ENCODE data around the gene TMEFF1.

Gene TMEFF1

DNA sequence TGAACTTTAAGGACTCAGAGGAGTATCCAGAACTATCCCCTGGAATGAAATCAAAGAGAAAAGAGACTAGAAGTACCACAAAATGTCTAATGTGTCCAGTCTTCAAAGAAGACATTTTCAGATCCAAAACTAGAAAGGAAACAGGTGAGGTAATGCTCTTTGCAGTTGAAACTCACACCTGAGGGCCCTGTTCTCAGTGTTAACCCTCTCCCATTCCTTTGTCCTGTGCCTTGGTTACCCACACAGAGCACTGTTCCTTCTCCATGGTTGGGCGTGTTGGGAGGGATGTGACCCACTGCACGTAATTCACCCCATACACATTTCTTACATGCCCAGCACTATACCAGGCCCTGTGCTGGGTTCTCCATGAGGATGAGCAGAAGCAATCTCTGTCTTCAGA lies 24.7 kb upstream of the TMEFF1 start:
- DNase-seq = no peak

DNA sequence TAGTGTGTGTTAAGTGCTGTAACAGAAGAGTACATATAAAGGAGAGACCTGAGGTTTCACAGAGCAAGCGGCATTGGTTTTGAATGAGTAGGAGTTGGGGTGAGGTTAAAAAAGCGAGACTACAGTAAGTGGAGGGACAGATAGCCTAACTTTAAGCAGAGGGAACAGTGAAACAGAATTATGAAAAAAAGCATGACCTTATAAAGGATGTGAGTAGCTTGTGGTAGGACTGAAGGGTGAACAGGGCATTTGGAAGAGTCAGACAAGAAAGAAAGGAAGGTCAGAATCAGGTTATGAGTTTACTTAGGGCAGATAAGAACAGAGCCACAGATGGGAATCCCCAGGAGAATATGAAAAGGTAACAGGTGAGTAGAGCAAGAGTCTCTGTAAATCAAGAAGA lies 23.5 kb upstream of the TMEFF1 start:
- DNase-seq = no peak

DNA sequence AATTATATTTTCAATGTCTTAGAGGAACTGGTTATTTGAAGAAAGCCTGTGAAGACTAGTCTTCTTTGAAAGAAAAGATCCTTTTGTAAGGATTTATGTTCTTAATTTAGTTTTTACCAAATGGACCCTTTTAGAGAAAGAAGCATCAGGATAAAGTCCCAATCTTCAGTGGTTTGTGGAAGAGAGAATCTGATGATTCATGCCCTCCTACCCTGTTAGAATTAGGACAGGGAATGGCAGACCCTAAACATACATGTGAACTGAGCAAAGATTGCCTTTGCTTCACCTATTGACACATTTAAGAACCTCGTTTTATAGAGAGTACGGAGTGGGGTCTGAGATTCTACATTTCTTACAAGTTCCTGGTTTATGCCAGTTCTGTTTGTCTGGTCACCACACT lies 20.1 kb upstream of the TMEFF1 start:
- DNase-seq = no peak

DNA sequence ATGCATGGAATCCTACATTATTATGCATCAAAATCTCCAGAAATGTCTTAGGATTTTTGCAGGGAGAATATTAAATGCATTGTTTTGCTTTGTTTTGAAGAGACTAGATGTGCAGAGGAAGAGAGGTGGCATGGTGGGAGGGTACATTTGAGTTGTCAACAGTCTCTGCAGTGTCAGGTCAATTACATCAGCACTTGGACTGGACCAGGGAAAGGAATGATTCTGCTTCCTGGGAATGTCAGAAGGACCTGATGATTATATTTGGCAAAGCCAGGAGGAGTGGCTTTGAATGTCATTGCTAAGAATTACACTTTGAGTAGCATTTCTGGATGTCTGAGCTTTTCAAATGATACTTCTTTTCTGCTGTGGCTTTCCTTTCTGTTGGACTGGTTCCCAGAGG lies 17.5 kb upstream of the TMEFF1 start:
- no peak for DNase-seq

DNA sequence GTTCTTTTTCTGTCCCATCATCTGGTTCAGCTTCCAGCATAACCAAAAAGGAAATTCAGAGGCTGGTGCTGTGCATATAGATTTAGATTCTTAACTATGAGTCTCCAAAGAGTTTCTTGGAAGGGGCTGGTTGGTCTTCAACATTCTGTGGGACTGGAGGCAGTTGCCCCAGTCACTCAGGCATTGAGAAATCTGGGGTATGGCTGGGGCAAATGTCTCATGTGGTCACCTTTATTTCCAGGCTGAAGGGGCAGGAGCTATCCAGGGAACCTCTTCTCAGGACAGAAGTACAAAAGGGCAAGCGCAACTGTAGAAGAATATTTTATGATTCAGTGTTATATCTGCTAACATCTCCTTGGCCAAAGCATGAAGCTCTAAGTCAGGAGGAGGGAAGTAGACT lies 15.4 kb upstream of the TMEFF1 start:
- DNase-seq = no peak

DNA sequence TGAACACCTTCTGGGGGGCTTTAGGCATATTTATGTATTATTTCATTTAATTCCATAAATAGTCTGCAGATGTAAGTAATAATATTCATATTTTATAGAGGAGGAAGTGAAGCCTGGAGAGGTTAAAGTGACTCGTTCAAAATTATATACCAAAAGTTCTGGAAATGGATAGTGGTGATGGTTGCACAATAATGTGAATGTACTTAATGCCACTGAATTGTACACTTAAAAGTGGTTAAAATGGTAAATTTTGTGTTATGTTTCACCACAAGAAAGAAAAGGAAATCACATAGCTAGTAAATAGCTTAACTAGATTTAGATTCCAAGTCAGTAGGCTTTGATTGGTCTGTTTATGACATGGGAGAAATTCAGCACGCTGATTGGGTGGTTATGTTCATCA lies 13.0 kb upstream of the TMEFF1 start:
- DNase-seq = no peak

DNA sequence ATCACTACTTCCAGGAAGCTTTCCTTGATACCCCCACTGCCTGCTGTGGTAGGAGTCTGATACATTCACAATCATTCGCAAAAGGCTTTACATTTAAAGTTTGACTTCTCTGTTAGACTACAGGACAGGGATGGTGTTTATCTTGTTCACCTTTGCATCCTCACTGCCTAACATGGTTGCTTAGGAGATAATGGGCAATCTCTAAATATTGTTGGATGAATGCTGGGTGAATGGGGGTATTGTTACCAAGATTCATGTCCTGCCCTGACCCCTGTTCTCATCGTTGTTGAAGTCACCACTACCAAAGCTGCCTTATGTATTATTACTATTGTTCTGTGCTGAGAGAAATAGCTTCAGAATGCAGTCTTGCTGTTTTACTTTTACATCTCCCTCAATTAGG lies 7.7 kb upstream of the TMEFF1 start:
- DNase-seq = no peak

DNA sequence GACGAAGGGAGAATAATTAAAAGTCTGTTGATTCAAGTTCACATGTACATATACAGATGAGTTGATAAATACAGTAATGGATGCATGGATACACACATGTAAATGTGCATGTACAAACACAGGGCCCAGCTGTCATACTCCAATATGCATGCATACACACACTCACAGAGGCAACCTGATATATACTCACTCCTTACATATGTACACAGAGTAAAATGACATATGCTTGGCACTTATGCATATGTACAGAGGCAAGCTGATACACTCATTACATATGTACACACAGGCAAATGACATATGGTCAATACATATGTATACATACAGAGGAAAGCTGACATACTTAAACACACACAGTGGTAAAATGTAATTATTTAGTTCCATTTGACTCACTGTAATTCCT lies 7.2 kb upstream of the TMEFF1 start:
- DNase-seq = no peak

DNA sequence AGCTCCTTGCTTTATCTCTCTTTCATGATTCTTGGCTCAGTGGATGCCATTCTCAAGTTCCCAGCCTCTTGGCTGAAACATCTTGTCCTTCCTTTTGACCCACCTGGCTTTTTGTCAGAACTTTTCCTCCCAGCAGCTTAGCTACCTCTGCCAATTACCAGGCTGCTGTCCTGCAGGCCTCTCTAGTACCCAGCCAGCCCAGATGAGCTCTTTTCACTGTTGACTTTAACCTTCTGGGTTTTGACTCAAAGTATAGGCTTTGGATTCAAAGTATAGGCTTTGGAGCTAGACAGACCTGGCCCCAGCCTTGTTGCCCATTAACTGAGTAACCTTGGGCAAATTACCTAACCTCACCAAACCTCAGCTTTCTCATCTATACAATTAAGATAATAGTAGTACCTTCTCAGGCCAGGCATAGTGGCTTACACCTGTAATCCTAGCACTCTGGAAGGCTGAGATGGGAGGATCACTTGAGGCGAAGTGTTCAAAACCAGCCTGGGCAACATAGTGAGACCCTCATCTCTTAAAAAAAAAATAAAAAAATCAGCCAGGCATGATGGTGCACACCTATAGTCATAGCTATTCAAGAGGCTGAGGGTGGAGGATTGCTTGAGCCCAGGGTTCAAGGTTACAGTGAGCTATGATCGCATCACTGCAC lies 6.6 kb upstream of the TMEFF1 start:
- no peak for DNase-seq

DNA sequence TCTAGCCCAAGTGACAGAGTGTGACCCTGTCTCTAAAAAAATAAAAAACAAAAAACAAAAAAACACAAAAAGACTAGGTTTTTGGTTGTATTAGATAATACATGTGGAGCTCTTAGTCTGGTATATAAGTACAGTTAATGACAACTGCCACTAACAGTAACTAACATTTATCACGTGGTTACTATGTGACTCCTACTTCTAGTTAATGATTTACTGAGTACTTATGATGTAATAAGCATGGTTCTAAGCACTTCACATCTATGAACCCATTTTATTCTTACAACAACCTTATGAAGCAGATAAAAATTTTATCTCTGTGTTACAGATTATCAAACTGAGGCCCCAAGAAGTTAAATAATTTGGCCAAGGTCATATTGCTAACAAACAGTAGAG lies 6.1 kb upstream of the TMEFF1 start:
- no peak for DNase-seq

DNA sequence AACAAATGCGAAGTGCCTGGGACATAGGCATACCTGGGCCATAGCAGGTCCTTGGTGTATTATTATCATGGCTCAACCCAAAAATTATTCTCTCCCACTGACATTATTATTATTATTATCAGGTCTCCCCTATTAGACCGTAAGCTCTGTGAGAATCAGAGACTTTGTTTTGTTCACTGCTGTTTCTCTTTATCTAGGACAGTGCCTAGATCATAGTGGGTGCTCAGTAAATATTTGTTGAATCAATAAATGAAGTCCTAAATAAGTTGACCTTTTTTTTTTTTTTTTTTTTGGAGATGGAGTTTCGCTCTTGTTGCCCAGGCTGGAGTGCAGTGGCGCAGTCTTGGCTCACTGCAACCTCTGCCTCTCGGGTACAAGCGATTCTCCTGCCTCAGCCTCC lies 4.9 kb upstream of the TMEFF1 start:
- no peak for DNase-seq

DNA sequence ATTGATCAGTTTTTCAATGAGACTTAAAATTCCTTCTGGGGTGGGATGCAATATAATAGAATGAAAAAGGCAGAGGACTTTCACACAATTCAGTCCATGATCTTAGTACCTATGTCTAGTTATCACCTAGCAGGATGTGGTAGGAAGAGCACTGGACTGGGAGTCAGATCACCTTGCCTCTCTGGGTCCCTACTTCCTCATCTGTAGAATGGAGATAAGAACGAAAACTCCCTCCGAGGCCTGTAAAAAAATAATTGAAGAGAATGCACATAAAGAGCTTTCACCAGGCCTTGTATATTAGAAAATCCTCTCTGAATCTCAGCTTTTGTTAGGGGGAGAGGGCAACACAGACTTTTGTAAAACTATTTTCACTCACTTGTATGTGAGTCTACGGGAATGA lies 681 bp upstream of the TMEFF1 start:
- no peak for DNase-seq

DNA sequence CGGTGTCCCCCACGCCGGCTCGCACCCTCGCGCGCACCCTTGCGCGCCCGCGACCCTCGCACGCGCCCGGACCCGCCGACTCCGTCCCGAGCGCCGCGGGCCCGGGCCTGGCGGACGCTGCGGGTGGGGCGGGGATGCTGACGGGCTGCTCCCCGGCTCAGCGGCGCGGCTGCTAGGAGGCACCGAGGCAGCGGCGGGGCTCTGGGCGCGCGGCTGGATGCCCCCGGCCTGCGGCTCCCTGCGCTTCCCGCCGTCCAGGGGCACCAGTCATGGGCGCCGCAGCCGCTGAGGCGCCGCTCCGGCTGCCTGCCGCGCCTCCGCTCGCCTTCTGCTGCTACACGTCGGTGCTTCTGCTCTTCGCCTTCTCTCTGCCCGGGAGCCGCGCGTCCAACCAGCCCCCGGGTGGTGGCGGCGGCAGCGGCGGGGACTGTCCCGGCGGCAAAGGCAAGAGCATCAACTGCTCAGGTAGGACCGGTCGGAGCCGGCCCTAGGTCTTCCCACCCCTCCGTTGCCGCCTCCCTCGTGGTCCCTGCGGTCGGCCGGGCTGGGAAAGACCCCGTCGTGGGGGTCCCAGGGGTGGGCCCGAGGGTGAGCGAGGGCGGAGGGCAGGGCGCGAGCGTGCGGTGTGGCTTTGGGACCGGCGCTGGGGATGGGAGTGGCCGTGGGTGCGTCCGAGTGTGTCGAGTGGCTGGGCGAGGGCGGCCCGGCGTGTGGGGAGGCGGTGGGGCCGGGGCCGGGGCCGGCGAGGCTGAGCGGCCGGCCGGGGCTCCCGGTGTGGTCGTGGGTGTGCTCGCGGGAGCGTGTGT lies 530 bp downstream of the TMEFF1 start:
- no peak for DNase-seq

DNA sequence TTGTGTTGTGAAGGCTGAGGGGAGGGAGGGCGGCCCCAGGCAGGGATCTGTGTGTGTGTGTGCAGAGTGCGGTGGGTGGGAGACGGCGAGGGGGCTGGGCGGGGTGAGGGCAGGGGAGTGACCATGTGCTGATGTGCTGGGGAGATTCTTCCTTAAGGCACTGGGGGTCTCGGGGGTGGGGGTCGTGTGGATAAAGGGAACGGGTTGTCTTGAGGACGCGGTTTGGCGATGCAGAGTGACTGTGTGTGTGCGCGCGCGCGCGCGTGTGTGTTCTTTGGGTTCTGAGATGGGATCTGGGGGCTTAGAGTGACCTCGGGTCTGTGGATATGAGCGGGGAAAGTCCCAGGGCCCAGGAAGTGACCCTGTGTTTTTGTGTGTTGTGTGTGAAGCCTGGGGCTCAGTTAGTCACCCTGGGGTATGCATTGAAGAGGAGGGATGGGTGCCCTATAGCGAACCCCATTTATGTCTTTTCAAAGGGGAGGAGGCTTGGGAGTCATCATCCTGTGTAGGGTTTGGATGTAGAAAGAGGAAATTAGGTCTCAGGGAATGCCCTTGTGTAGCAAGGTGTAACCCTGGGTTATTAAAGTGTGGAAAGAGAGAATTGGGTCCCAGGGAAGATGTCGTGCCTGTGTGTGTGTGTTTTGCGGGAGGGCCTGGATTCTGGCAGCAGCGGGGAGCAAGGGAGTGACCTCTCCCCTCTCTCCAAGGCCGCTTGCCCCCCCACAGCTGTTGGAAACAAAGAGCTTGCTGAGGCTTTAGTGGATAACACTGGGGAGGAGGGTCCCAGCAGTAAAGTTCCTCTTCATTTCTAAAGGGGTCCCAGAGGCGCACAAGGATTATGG lies 1.4 kb downstream of the TMEFF1 start:
- DNase-seq = no peak

DNA sequence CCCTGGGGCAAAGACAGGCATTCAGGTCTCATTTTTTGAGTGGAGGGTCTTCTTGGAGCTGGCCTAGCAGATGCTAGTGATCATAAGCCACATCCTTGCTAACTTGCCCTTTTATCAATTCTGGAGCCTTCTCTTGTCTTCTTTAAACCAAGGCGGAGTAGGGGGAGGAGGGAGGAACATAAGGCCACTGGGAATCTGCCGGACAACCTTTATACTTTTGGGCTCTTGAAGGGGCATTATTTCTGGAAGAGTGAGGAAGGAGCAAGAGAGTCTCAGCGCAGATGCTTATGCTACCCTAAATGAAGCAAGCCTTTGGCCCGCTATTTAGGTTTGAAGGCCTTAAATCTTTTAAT lies 2.0 kb downstream of the TMEFF1 start:
- no peak for DNase-seq

DNA sequence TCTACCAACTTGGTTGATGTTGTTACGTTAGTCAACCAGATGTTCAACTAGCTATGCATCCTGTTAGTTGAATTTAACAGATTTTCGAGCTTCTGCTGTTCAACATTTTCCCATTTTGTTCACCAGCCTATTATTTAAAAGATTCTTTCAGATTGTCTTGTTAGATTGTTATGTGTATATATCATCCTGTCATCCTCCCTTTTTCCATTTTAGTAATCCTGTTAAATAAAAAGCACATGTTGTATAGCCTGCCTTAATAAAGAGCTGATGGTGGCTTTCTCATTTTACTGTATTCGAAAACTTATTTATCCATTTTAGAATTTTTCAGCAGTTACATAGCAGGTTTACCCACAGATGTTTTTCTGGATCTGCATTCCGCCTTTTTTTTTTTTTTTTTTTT lies 4.3 kb downstream of the TMEFF1 start:
- no peak for DNase-seq

DNA sequence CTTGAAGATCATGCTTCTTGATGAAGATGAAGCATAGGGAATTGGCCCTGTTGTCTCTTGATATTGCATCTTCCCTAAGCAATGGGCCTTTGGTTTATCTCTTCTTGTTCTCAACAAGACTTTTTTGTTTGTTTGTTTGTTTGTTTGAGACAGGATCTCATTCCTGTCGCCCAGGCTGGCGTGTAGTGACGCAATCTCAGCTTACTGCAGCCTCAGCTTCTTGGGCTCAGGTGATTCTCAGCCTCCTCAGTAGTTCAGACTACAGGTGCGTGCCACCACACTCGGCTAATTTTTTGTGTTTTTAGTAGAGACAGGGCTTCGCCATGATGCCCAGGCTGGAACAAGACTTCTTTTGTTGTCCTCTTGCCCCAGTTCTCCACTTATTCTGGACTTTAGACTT lies 5.2 kb downstream of the TMEFF1 start:
- no peak for DNase-seq

DNA sequence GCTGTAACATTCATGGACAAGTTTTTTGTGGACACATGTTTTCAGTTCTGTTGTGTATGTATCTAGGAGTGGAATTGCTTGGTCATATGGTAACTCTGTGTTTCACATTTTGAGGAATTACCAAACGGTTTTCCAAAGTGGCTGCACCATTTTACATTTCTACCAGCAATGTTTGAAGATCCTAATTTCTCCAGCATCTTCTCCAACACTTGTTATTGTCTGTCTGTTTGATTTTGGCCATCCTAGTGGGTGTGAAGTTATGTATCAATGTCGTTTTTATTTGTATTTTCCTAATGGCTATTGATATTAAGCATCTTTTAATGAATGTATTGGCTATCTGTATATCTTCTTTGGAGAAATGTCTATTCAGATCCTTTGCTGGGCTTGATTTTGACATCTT lies 6.9 kb downstream of the TMEFF1 start:
- no peak for DNase-seq

DNA sequence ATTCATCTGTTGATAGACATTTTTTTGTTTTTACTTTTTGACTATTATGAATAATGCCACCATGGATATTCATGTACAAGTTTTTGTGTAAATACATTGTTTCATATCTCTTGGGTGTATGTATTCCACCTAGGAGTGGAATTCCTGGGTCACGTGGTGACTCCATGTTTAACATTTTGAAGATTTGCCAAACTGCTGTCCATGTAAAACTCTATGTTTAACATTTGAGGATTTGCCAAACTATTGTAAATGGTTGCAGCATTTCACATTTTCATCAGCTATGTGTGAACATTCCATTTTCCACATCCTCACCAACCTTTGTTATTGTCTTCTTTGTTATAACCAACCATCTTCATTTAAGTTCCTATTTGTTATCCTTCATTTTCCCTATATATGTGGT lies 12.2 kb downstream of the TMEFF1 start:
- no peak for DNase-seq

DNA sequence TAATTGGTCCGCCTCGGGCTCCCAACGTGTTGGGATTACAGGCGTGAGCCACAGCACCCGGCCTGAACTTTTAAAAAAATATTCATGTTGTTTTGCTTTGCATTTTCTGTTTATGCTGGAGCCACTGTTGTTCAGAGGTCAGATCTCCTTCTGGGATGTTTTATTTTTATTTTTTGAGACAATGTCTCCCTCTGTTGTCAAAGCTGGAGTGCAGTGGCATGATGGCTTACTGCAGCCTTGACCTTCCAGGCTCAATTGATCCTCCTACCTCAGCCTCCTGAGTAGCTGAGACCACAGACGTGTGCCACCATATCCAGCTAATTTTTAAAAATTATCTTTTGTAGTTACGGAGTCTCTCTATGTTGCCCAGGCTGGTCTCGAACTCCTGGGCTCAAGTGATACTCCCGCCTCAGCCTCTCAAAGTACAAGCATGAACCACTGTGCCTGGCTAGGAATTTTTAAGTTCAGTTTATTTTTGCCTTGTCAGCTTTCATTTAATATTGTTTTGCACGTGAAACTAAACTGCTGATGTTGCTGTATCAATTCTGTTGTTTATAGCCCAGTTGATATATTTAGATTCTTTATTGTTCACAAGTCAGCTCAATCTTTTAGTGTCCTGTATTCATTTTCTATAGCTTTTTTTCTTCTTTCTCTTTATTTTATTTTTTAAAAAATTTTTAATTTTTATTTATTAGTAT lies 13.7 kb downstream of the TMEFF1 start:
- DNase-seq = no peak

DNA sequence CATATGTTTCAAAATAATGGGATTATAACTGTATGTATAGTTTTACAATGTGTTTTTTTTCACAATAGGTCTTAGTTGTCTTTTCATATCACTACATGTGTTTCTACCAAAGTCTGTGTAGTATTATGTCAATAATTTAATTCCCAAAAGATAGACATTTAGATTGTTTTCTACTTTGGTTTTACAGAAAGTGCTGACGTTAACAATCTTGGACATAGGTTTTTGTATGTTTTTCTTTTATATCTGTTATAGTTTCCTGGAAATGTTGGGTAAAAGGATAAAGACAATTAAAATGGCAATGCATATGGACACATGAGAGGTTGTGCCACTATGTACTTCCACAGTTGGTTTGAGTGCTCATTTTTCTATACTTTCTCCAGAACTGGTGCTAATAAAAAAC lies 15.2 kb downstream of the TMEFF1 start:
- no peak for DNase-seq

DNA sequence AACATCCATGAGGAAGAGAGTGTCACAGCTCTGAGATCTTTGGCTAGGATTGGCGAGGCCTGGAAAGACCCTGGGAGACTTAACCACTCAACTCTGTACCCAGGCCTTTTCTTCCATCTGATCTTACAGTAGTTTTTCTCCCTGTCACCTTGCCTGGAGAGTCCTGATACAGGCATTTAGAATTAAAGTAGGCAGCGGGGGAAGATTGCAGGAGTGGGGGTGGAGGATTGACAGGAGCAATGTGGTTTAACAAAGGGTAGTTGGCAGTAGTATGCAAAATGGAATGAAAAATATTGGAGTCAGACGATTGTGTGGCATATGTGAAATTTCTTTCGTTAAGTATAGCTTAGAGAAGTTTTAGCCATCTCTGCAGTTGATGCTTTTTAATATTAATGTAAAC lies 16.9 kb downstream of the TMEFF1 start:
- DNase-seq = no peak

DNA sequence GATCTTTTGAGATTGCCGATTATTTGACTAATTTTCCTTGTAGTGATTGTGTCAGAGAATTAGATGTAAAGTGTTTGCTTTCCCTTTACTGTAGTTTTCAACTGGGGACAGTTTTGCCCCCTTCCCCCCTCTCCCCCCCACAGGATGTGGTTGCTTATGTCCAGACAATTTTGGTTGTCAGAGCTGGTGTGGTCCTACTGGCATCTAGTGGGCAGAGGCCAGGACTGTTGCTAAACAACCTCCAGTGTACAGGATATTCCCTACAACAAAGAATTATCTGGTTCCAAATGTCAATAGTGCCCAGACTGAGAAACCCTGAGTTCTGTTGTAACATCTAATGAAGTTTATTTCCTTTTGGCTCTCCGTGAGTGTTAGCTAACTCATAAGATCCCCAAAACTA lies 20.0 kb downstream of the TMEFF1 start:
- no peak for DNase-seq

DNA sequence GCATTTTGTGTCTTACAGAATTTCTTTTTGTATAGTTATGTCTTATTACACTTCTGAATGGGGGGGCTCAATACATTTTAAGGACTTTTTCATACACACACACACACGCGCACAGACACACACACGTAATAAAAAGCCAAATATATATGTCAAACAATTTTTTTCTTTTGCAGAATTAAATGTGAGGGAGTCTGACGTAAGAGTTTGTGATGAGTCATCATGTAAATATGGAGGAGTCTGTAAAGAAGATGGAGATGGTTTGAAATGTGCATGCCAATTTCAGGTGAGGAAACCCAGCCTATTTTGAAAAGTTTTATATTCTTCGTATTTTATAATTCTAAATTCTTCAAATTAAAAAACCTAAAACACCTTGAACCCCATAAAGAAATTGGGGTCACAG lies 25.6 kb downstream of the TMEFF1 start:
- no peak for DNase-seq
